H9 (cell line): Measurements from ENCODE around the gene TMEM253. TPM values are rescaled to one million over a fixed set of nuclear protein-coding genes. Genes with fewer than 3 reads are reported as not detected.

Experiments
- DNase-seq: peaks from one replicate; pipeline ENCODE4 v3.0.0-alpha.2; 2017
- H2AFZ ChIP-seq: one replicate; pipeline ENCODE4 v1.6.1; 2013; ENCODE audit warnings: mild to moderate bottlenecking, low read length, control low read depth, moderate library complexity
- H2AK5ac ChIP-seq: 2 replicates; pipeline ENCODE4 v1.6.1; 2013; ENCODE audit warnings: low read length, control low read depth, mixed read lengths; ENCODE audit not compliant: insufficient read length
- H2BK120ac ChIP-seq: one replicate; pipeline ENCODE4 v1.6.1; 2013; ENCODE audit warnings: low read depth, mild to moderate bottlenecking, low read length, control low read depth, inconsistent platforms; ENCODE audit not compliant: poor library complexity, severe bottlenecking
- H2BK12ac ChIP-seq: 2 replicates; pipeline ENCODE4 v1.6.1; 2013; ENCODE audit warnings: low read length, control low read depth, mixed read lengths, low read depth; ENCODE audit not compliant: insufficient read length
- H2BK15ac ChIP-seq: 2 replicates; pipeline ENCODE4 v1.6.1; 2013; ENCODE audit warnings: low read depth, low read length, control low read depth
- H2BK20ac ChIP-seq: one replicate; pipeline ENCODE4 v1.6.1; 2013; ENCODE audit warnings: low read depth, mild to moderate bottlenecking, low read length, control low read depth, inconsistent platforms; ENCODE audit not compliant: poor library complexity, severe bottlenecking
- H2BK5ac ChIP-seq: 2 replicates; pipeline ENCODE4 v1.6.1; 2013; ENCODE audit warnings: low read length, control low read depth, mixed read lengths; ENCODE audit not compliant: insufficient read length
- H3K14ac ChIP-seq: 2 replicates; pipeline ENCODE4 v1.6.1; 2013; ENCODE audit warnings: low read length, control low read depth; ENCODE audit not compliant: insufficient read depth
- H3K18ac ChIP-seq: 2 replicates; pipeline ENCODE4 v1.6.1; 2013; ENCODE audit warnings: low read depth, mild to moderate bottlenecking, mixed read lengths, low read length, control low read depth; ENCODE audit not compliant: insufficient read length
- H3K23ac ChIP-seq: 2 replicates; pipeline ENCODE4 v1.6.1; 2013; ENCODE audit warnings: low read length, control low read depth, mixed read lengths, low read depth; ENCODE audit not compliant: insufficient read length
- H3K23me2 ChIP-seq: 2 replicates; pipeline ENCODE4 v1.6.1; 2013; ENCODE audit warnings: low read depth, mild to moderate bottlenecking, mixed read lengths, low read length, control low read depth; ENCODE audit not compliant: insufficient read length, poor library complexity, severe bottlenecking
- H3K27ac ChIP-seq: 2 replicates; pipeline ENCODE4 v1.5.1; 2013; ENCODE audit warnings: low read length, control low read depth, mixed read lengths, low read depth; ENCODE audit not compliant: insufficient read length
- H3K27me3 ChIP-seq: 2 replicates; pipeline ENCODE4 v1.6.1; 2013; ENCODE audit warnings: low read length, control low read depth, inconsistent platforms; ENCODE audit not compliant: insufficient read depth
- H3K4ac ChIP-seq: 2 replicates; pipeline ENCODE4 v1.6.1; 2013; ENCODE audit warnings: low read depth, mild to moderate bottlenecking, control low read depth, inconsistent platforms, low read length, moderate library complexity
- H3K4me1 ChIP-seq: 2 replicates; pipeline ENCODE4 v1.6.1; 2013; ENCODE audit warnings: low read length, control low read depth, inconsistent platforms; ENCODE audit not compliant: insufficient read depth
- H3K4me2 ChIP-seq: 2 replicates; pipeline ENCODE4 v1.6.1; 2013; ENCODE audit warnings: low read length, control low read depth, mixed read lengths; ENCODE audit not compliant: insufficient read length, insufficient read depth
- H3K56ac ChIP-seq: 2 replicates; pipeline ENCODE4 v1.6.1; 2013; ENCODE audit warnings: low read depth, mild to moderate bottlenecking, mixed read lengths, low read length, control low read depth; ENCODE audit not compliant: insufficient read length
- H3K79me1 ChIP-seq: 2 replicates; pipeline ENCODE4 v1.6.1; 2013; ENCODE audit warnings: low read depth, mild to moderate bottlenecking, moderate library complexity, low read length, control low read depth, inconsistent platforms; ENCODE audit not compliant: insufficient read depth, poor library complexity, severe bottlenecking
- H3K79me2 ChIP-seq: 2 replicates; pipeline ENCODE4 v1.6.1; 2013; ENCODE audit warnings: low read length, control low read depth, inconsistent platforms; ENCODE audit not compliant: insufficient read depth
- H3K9ac ChIP-seq: 2 replicates; pipeline ENCODE4 v1.6.1; 2013; ENCODE audit warnings: low read length, control low read depth, mixed read lengths; ENCODE audit not compliant: insufficient read length; ENCODE audit errors: extremely low read depth
- H3K9me3 ChIP-seq: one replicate; pipeline ENCODE4 v1.6.1; 2013; ENCODE audit warnings: low read depth, low read length, inconsistent platforms; ENCODE audit not compliant: control insufficient read depth
- H3T11ph ChIP-seq: one replicate; pipeline ENCODE4 v1.6.1; 2013; ENCODE audit warnings: mild to moderate bottlenecking, low read length, control low read depth, inconsistent platforms
- H4K20me1 ChIP-seq: one replicate; pipeline ENCODE4 v1.6.1; 2013; ENCODE audit not compliant: control insufficient read depth, insufficient read length, insufficient read depth
- H4K5ac ChIP-seq: 2 replicates; pipeline ENCODE4 v1.6.1; 2013; ENCODE audit warnings: low read depth, mild to moderate bottlenecking, mixed read lengths, low read length, control low read depth; ENCODE audit not compliant: insufficient read length
- H4K8ac ChIP-seq: replicated peaks from 2 replicates; pipeline ENCODE4 v1.6.1; 2013; ENCODE audit warnings: low read length, control low read depth, mixed read lengths, low read depth; ENCODE audit not compliant: insufficient read length
- H4K91ac ChIP-seq: 2 replicates; pipeline ENCODE4 v1.6.1; 2013; ENCODE audit warnings: low read depth, mild to moderate bottlenecking, moderate library complexity, mixed read lengths, low read length, control low read depth; ENCODE audit not compliant: insufficient read length
- H3K27ac Mint-ChIP-seq, 3 experiments: 2 replicates in 2 of 3; 3 replicates in 1 of 3; pipeline ENCODE4 v1.8.0; 2020 to 2021; ENCODE audit warnings: mixed read lengths in 3 of 3, mild to moderate bottlenecking in 1 of 3, moderate library complexity in 1 of 3
- H3K27me3 Mint-ChIP-seq: 2 replicates; pipeline ENCODE4 v1.8.0; 2021; ENCODE audit warnings: low read depth, mild to moderate bottlenecking, moderate library complexity, mixed read lengths
- H3K36me3 Mint-ChIP-seq, 3 experiments: 2 replicates in 2 of 3; 3 replicates in 1 of 3; pipeline ENCODE4 v1.8.0; 2020 to 2021; ENCODE audit warnings: low read depth in 3 of 3, mixed read lengths in 3 of 3; ENCODE audit not compliant: insufficient read depth in 1 of 3
- H3K4me1 Mint-ChIP-seq, 2 experiments: 2 replicates each; pipeline ENCODE4 v1.8.0; 2020; ENCODE audit warnings: mixed read lengths in 2 of 2
- H3K4me3 Mint-ChIP-seq, 2 experiments: 2 replicates in 1 of 2; 3 replicates in 1 of 2; pipeline ENCODE4 v1.8.0; 2020 to 2021; ENCODE audit warnings: mild to moderate bottlenecking in 2 of 2, mixed read lengths in 2 of 2, moderate library complexity in 1 of 2
- H3K9me3 Mint-ChIP-seq, 2 experiments: 2 replicates in 1 of 2; 3 replicates in 1 of 2; pipeline ENCODE4 v1.8.0; 2020; ENCODE audit warnings: mild to moderate bottlenecking in 2 of 2, mixed read lengths in 2 of 2, moderate library complexity in 1 of 2
- CTCF ChIP-seq: fragments of 200-600 bp; sonication (generic); conservative IDR thresholded peaks from 3 replicates; pipeline ENCODE4 v1.8.0; 2021; ENCODE audit warnings: antibody characterized with exemption, mild to moderate bottlenecking
- WGBS: extraction: QIAGEN DNeasy Blood & Tissue Kit; methylation state at CpG from one replicate; pipeline ENCODE4 v1.1.7; 2013; ENCODE audit warnings: missing lambda C conversion rate, low lambda C conversion rate, mixed read lengths; ENCODE audit not compliant: insufficient read length; ENCODE audit errors: extremely low coverage; 5-methylcytosine and 5-hydroxymethylcytosine counted together
- total RNA-seq: library from RNA; stranded (reverse); gene quantifications from 2 replicates; pipeline ENCODE4 v1.2.1, GENCODE V29; 2021

TMEM253 gene
- total RNA-seq, 1 experiment from 2014 or later = 2.2 TPM

DNA sequence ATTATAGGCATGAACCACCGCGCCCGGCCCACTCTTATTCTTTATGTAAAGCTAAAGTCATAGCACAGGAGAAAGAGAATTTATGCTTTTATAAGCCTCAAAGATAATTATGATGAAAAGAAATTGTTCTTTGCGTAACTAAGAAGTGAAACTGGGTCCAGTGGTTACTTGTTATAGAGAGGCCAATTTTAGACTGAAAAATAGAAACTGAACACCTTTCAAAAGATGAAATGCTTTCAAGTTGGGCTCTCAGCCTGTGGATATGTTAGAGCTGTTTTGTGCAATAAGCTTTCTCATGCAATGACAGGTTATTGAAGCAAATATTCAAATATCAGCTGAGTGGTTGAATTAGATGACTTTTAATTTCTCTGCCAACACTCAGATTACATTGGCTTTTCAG, 7.9 kb downstream of the TMEM253 start:
- H2BK12ac ChIP-seq = no peak overlapping the region
- no peak overlapping the region for H3K23ac ChIP-seq
- no peak overlapping the region for H3K4ac ChIP-seq
- Mint-ChIP-seq H3K27ac (peak overlapping the region in 1 of 3 experiments; percentile 67; a peak in 1 of 7 replicates), H3K9me3 (no peaks in the 10 kb centered on the region), H3K36me3 (no peaks in the 10 kb centered on the region), H3K27me3 (no peaks in the 10 kb centered on the region; the same call in 1 of the 2 replicates), H3K4me3 (no peak overlapping the region), H3K4me1 (peaks cover 33 to 46% of the 10 kb centered on the region in 2 experiments)
- H4K20me1 ChIP-seq = no peaks in the 10 kb centered on the region
- no peak overlapping the region for H3K4me2 ChIP-seq
- no peak overlapping the region for H4K5ac ChIP-seq
- no peak overlapping the region for H4K91ac ChIP-seq
- no peak overlapping the region for H3K56ac ChIP-seq
- TF ChIP-seq CTCF = no peak
- no peak overlapping the region for H2AFZ ChIP-seq
- H3K9me3 ChIP-seq = no peaks in the 10 kb centered on the region
- H2BK120ac ChIP-seq = peak overlapping the region; percentile 73
- WGBS = no CpG with 5 or more reads among the region's 4 CpGs
- peaks cover 6% of the 10 kb centered on the region for H3K23me2 ChIP-seq
- H3K14ac ChIP-seq = no peak overlapping the region
- no peak overlapping the region for H3T11ph ChIP-seq
- no peak for DNase-seq
- peaks cover 4% of the 10 kb centered on the region; the same call in 1 of the 2 replicates for H3K4me1 ChIP-seq
- no peaks in the 10 kb centered on the region for H3K79me1 ChIP-seq
- H2AK5ac ChIP-seq = no peak overlapping the region
- H2BK20ac ChIP-seq = no peak overlapping the region
- no peaks in the 10 kb centered on the region for H3K27me3 ChIP-seq
- no peak overlapping the region for H3K9ac ChIP-seq
- no peaks in the 10 kb centered on the region for H3K79me2 ChIP-seq
- H3K27ac ChIP-seq = no peak overlapping the region
- no peak overlapping the region for H3K18ac ChIP-seq
- no peak overlapping the region for H2BK5ac ChIP-seq
- H2BK15ac ChIP-seq = no peak overlapping the region
- no peak overlapping the region for H4K8ac ChIP-seq
